Activated CD4-positive, alpha-beta memory T cell treated with anti-CD3 and anti-CD28 coated beads for 36 hours (primary cell): ENCODE data around the gene WDFY1. TPM values are rescaled to one million over a fixed set of nuclear protein-coding genes. Genes with fewer than 3 reads are reported as not detected.

ENCODE experiments used
- CTCF ChIA-PET: fragments of 350-600 bp; sonication (Branson Sonifier 250); formaldehyde crosslinking; loops from one replicate; lab custom pipeline; 2021; ENCODE audit warnings: antibody characterized with exemption, inconsistent platforms; lab: Charles Lee
- POLR2A ChIA-PET: fragments of 350-600 bp; sonication (Branson Sonifier 250); formaldehyde crosslinking; loops from one replicate; lab custom pipeline; 2021; ENCODE audit warnings: antibody characterized with exemption; lab: Charles Lee
- DNase-seq: peaks from one replicate; pipeline ENCODE4 v3.0.0-alpha.2; 2020
- H3K27ac Mint-ChIP-seq: one replicate; pipeline ENCODE4 v1.8.0; 2021; ENCODE audit warnings: mixed read lengths
- H3K27me3 Mint-ChIP-seq: one replicate; pipeline ENCODE4 v1.8.0; 2021; ENCODE audit warnings: mixed read lengths
- H3K36me3 Mint-ChIP-seq: one replicate; pipeline ENCODE4 v1.8.0; 2021; ENCODE audit warnings: mixed read lengths
- H3K4me1 Mint-ChIP-seq: one replicate; pipeline ENCODE4 v1.8.0; 2021; ENCODE audit warnings: low read depth, mixed read lengths
- H3K4me3 Mint-ChIP-seq: one replicate; pipeline ENCODE4 v1.8.0; 2021; ENCODE audit warnings: mild to moderate bottlenecking, mixed read lengths
- H3K9me3 Mint-ChIP-seq: one replicate; pipeline ENCODE4 v1.8.0; 2021; ENCODE audit warnings: mixed read lengths
- intact Hi-C: fragments of 100-400 bp; cut with micrococcal nuclease; formaldehyde crosslinking; loops from one replicate; pipeline ENCODE4 v1.15.1; 2023
- total RNA-seq, 2 experiments: library from RNA; stranded (reverse); gene quantifications; one replicate each; pipeline ENCODE4 v1.2.3, GENCODE V29; 2021

WDFY1 gene
- total RNA-seq, 2 experiments from 2014 or later: 48.7 to 50.1 TPM

DNA sequence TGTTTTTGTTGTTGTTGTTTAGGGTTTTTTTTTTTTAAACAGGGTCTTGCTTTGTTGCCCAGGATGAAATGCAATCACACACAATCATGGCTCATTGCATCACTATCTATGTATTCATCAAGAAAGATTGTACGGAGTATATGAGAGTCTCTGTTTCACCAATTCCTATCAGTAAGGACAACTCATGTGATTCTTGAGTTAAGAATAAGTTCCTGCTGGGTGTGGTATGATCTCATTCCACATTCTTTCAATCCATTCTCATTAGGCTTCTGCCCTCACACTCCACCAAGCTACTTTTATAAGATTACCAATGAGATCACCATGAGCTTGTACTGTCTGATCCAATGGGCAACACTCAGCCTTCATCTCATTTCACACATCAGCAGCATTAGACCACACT is 98.6 kb downstream of the WDFY1 start:
- ChIA-PET CTCF (no interaction called here), POLR2A (no interaction called here)
- Mint-ChIP-seq H3K9me3 (peaks cover 6% of the 10 kb centered on the region), H3K36me3 (peaks cover 29% of the 10 kb centered on the region), H3K4me3 (no peak overlapping the region), H3K4me1 (peaks cover 15% of the 10 kb centered on the region), H3K27me3 (no peaks in the 10 kb centered on the region), H3K27ac (no peak overlapping the region)
- no peak for DNase-seq
- intact Hi-C loops: no loop called here

- Mint-ChIP-seq H3K4me1 (peaks cover 5% of the 10 kb centered on the region), H3K27ac (no peak overlapping the region), H3K27me3 (no peaks in the 10 kb centered on the region), H3K36me3 (peaks cover 1% of the 10 kb centered on the region), H3K9me3 (no peaks in the 10 kb centered on the region), H3K4me3 (no peak overlapping the region)
- intact Hi-C loops: no loop called here
- DNase-seq: no peak
- CTCF ChIA-PET: no interaction called here
- POLR2A ChIA-PET: no interaction called here
Observed at GRCh38 chr2:223841436-223842190, 103.5 kb downstream of the WDFY1 start.

GRCh38 chr2:223837287-223838061 is 107.7 kb downstream of the WDFY1 start, which contains the start of gene AP1S3:
TSS of gene AP1S3 (minus strand) at chr2:223837582. CDS start at chr2:223837450, 132 bp downstream.
- no peaks in the 10 kb centered on the region for H3K27me3 Mint-ChIP-seq
- DNase-seq: peak; percentile 83
- peak within 1 kb of the TSS; percentile 94 for H3K4me3 Mint-ChIP-seq
- H3K27ac Mint-ChIP-seq: no peak within 1 kb of the TSS
- no peaks in the 10 kb centered on the region for H3K9me3 Mint-ChIP-seq
- H3K36me3 Mint-ChIP-seq: peaks cover 3% of the 10 kb centered on the region
- ChIA-PET CTCF (interaction anchor here (0.6 to 1.4 kb wide), 4 partner anchors 13 to 139 kb away, joined by 3 to 4 read pairs (median 4); no protein-coding TSS in a partner anchor), POLR2A (no interaction called here)
- peaks cover 11% of the 10 kb centered on the region for H3K4me1 Mint-ChIP-seq
- intact Hi-C loops: loop anchor here (1.0 to 10.0 kb wide), 5 partner anchors 76 to 1180 kb away; partner anchors contain the start of genes FARSB and MRPL44

DNA sequence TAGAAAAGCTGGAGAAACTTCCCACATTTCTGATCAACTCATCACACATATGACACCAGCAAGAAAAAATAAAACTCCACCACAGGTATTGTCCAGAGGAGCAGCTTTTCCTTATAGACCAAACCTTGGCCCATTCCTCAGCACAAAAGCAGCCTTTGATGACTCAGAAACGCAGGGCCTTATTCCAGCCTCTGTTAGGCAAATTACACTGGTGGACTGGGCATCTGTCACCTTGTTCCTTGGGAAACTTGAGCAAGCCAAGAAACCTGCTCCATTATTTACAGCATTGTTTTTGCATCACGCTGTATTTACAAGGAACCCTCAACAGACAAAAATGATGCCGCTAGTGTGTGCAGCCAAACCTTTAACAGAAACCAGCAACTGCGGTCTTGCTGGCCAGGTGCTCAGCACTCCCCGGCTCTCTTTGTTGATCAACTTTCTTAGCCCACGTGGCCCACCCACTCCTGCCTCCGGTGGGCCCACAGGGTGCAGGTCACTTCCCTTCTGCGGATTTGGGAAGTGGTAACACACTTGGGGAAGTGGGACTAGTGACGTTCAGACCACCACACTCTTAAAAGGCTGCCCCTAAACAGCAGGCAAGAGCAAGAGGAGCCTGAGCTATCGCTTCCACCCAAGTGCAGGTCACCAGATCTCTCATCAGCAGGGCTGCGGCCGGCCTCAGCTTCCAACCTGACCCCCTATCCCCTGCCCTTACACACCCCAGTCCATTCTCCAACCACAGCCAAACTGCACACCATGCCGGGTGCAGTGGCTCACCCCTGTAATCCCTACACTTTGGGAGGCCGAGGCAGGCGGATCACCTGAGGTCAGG is 109.2 kb downstream of the WDFY1 start:
- CTCF ChIA-PET: interaction anchor here (0.7 to 1.2 kb wide), 3 partner anchors 109 to 134 kb away, joined by 3 to 7 read pairs (median 4); no protein-coding TSS in a partner anchor
- H3K9me3 Mint-ChIP-seq: no peaks in the 10 kb centered on the region
- H3K27ac Mint-ChIP-seq: no peak overlapping the region
- H3K4me1 Mint-ChIP-seq: peaks cover 11% of the 10 kb centered on the region
- peaks cover 3% of the 10 kb centered on the region for H3K36me3 Mint-ChIP-seq
- no peaks in the 10 kb centered on the region for H3K27me3 Mint-ChIP-seq
- H3K4me3 Mint-ChIP-seq: peak overlapping the region; percentile 94
- intact Hi-C loops: loop anchor here (2.0 to 10.0 kb wide), 4 partner anchors 101 to 1179 kb away; partner anchors contain the start of genes FARSB and MRPL44
- DNase-seq: no peak
- POLR2A ChIA-PET: no interaction called here

GRCh38 chr2:223834431-223834830 is 110.7 kb downstream of the WDFY1 start:
- no peak for DNase-seq
- ChIA-PET POLR2A (no interaction called here), CTCF (no interaction called here)
- intact Hi-C loops: loop anchor here (10.0 kb wide), 1 partner anchor 110 kb away; no protein-coding TSS in a partner anchor
- Mint-ChIP-seq H3K4me1 (peaks cover 11% of the 10 kb centered on the region), H3K27me3 (no peaks in the 10 kb centered on the region), H3K27ac (no peak overlapping the region), H3K9me3 (no peaks in the 10 kb centered on the region), H3K36me3 (peaks cover 3% of the 10 kb centered on the region), H3K4me3 (no peak overlapping the region)

DNA sequence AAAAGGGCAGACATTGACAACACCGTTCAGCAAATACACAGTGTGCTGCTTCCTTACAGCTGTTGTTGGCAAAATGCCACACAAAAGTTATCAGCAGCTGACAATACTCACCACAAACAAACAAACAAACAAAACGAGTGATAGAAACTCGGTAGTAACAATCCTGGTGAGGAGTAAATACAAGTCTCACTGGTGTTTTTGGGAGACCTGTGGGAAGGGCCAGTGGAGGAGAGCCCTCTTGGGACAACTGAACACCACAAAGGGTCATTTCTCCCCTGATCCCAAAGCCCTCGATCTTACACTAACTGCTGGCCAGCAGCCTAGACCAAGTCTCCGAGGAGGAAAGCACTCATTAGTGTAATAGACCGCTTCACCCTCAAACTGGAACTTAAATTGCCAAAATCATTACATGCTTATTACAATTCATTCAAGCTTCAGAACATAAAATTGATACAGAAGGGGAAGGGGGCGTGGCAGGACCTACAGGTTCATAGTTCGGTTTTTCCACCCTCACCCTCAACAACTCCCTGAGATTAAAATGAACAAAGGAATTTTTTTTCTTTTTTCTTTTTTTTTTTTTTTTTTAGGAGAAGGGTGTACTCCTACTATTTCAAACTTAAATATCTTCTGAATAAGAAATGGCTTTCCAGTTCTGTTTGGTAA is 112.8 kb downstream of the WDFY1 start:
- DNase-seq: no peak
- H3K36me3 Mint-ChIP-seq: peaks cover 3% of the 10 kb centered on the region
- peaks cover 11% of the 10 kb centered on the region for H3K4me1 Mint-ChIP-seq
- CTCF ChIA-PET: no interaction called here
- no peak overlapping the region for H3K27ac Mint-ChIP-seq
- H3K27me3 Mint-ChIP-seq: no peaks in the 10 kb centered on the region
- no peaks in the 10 kb centered on the region for H3K9me3 Mint-ChIP-seq
- POLR2A ChIA-PET: no interaction called here
- H3K4me3 Mint-ChIP-seq: no peak overlapping the region
- intact Hi-C loops: loop anchor here (10.0 kb wide), 1 partner anchor 108 kb away; no protein-coding TSS in a partner anchor

DNA sequence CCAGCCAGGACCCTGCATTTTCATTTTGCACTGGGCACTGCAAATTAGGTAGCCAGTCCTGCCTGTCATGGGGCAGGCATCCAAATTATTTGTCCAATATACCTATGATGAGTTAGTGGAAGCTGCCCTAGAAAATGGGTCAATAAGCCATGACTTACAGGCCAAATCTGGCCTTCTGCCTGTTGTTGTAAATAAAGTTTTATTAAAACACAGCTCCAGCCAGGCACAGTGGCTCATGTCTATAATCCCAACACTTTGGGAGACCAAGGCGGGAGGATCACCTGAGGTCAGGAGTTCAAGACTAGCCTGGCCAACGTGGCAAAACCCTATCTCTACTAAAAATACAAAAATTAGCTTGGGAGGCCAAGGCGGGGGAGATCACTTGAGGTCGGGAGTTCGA is 116.0 kb downstream of the WDFY1 start:
- intact Hi-C loops: no loop called here
- Mint-ChIP-seq H3K4me3 (no peak overlapping the region), H3K9me3 (no peaks in the 10 kb centered on the region), H3K27ac (no peak overlapping the region), H3K4me1 (no peaks in the 10 kb centered on the region), H3K27me3 (no peaks in the 10 kb centered on the region), H3K36me3 (peaks cover 3% of the 10 kb centered on the region)
- ChIA-PET CTCF (interaction anchor here (0.9 kb wide), 1 partner anchor 49 kb away, joined by 3 read pairs; no protein-coding TSS in a partner anchor), POLR2A (no interaction called here)
- no peak for DNase-seq

DNA sequence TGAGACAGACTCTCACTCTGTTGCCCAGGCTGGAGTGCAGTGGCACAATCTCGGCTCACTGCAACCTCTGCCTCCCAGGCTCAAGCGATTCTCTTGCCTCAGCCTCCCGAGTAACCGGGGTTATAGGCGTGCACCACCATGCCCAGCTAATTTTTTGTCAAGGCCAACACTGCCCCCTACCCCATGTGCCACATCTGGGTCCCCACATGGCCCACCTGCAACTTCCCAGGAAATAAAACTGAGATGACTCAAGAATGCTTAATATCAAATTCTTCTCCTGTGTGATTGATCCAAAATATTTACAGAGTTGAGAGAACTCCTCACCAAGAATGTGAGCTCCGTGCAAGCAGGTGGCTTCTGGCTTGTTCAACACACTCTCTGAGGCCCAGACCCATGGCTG is 116.8 kb downstream of the WDFY1 start:
- Mint-ChIP-seq H3K4me3 (no peak overlapping the region), H3K36me3 (no peaks in the 10 kb centered on the region), H3K27me3 (no peaks in the 10 kb centered on the region), H3K27ac (no peak overlapping the region), H3K9me3 (no peaks in the 10 kb centered on the region), H3K4me1 (no peaks in the 10 kb centered on the region)
- ChIA-PET POLR2A (no interaction called here), CTCF (no interaction called here)
- DNase-seq: no peak
- intact Hi-C loops: no loop called here

DNA sequence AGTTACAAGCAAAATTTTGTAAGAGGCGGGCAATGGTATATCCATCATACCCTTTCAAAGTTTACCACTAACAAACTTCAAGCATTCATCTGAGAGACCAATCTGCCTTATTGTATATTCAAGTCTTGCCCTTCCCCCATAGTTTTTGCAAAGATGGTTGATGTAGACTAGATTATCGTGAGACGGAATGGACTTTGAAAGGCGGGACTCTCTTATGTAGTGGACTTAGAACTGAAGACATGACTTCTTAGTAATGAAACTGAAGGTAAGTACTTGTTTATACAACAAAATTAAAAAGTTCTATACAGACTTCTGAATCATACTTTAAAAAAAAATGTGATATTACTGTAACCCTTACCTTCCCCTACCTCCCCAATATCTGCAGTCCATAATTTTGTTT is 118.1 kb downstream of the WDFY1 start:
- intact Hi-C loops: no loop called here

More for the DNA sequence above, 118.1 kb downstream of the WDFY1 start:
- no peak for DNase-seq
- H3K36me3 Mint-ChIP-seq: no peaks in the 10 kb centered on the region
- no peaks in the 10 kb centered on the region for H3K9me3 Mint-ChIP-seq
- no peaks in the 10 kb centered on the region for H3K27me3 Mint-ChIP-seq
- H3K4me3 Mint-ChIP-seq: no peak overlapping the region
- ChIA-PET POLR2A (no interaction called here), CTCF (no interaction called here)
- no peak overlapping the region for H3K27ac Mint-ChIP-seq
- H3K4me1 Mint-ChIP-seq: no peaks in the 10 kb centered on the region
